ENCODE results near the gene GNPDA2. TPM values are rescaled to one million over a fixed set of nuclear protein-coding genes. Genes with fewer than 3 reads are reported as not detected.

GNPDA2 gene
- polyA plus RNA-seq, 3 donors: 2.4 to 5.7 (median 3.6) TPM

DNA sequence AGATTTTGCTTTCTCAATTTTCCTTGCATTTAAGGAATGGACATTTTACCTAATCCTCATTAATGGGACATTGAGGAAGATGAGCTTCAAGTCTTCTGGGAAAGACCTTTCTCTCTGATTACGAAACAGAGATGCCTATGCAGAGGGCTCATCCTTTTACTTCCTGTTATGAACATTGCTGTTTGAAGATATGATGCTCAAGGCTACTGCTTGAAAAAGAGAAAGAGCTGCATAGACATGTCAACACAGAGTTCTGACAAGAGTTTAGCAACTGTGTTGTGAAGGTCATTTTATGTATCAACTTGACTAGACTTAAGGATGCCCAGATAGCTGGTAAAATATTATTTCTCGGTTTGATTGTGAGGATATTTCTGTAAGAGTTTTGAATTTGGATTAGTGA, 13.8 kb upstream of the GNPDA2 start:
- no peak for DNase-seq
- H3K9ac ChIP-seq (ENCODE audit: insufficient read depth, low read length, poor library complexity, severe bottlenecking): no peak overlapping the region
- H3K27ac ChIP-seq (ENCODE audit: low read depth in 1 of 2, low read length in 2 of 2): no peak overlapping the region
- no peak overlapping the region for H3K4me3 Mint-ChIP-seq
- TF ChIP-seq, protein P1, sequence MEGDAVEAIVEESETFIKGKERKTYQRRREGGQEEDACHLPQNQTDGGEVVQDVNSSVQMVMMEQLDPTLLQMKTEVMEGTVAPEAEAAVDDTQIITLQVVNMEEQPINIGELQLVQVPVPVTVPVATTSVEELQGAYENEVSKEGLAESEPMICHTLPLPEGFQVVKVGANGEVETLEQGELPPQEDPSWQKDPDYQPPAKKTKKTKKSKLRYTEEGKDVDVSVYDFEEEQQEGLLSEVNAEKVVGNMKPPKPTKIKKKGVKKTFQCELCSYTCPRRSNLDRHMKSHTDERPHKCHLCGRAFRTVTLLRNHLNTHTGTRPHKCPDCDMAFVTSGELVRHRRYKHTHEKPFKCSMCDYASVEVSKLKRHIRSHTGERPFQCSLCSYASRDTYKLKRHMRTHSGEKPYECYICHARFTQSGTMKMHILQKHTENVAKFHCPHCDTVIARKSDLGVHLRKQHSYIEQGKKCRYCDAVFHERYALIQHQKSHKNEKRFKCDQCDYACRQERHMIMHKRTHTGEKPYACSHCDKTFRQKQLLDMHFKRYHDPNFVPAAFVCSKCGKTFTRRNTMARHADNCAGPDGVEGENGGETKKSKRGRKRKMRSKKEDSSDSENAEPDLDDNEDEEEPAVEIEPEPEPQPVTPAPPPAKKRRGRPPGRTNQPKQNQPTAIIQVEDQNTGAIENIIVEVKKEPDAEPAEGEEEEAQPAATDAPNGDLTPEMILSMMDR (IDR thresholded peaks at IDR 0.05): no peak
- H3K4me2 ChIP-seq (replicated peaks; ENCODE audit: extremely low read depth, low read length, poor library complexity, severe bottlenecking): no peak overlapping the region
- H3K27me3 Mint-ChIP-seq (ENCODE audit: low read depth in 3 of 3): peaks cover 0 to 6% (median 2%) of the 10 kb centered on the region in 3 donors
- peaks cover 4% of the 10 kb centered on the region for H3K4me1 Mint-ChIP-seq
- H3K4me1 ChIP-seq (ENCODE audit: control insufficient read depth in 1 of 2, insufficient read depth in 2 of 2, low read length in 2 of 2): no peaks in the 10 kb centered on the region
- no peak overlapping the region for H2AFZ ChIP-seq (ENCODE audit: insufficient read depth, low read depth, low read length, poor library complexity, severe bottlenecking)
- no peaks in the 10 kb centered on the region for H3K9me3 ChIP-seq (replicated peaks in 1 of 2; ENCODE audit: control insufficient read depth in 1 of 2, insufficient read depth in 1 of 2, low read length in 2 of 2)
- no peaks in the 10 kb centered on the region for H3K79me2 ChIP-seq (ENCODE audit: insufficient read depth, low read length)
- H3K9me3 Mint-ChIP-seq: peaks cover 0 to 3% (median 2%) of the 10 kb centered on the region in 7 donors
- H3K27me3 ChIP-seq (ENCODE audit: control insufficient read depth in 2 of 2, insufficient read depth in 2 of 2, low read length in 2 of 2): no peaks in the 10 kb centered on the region
- intact Hi-C loops (cut with micrococcal nuclease): no loop called here
- no peak overlapping the region for H3K4me3 ChIP-seq (replicated peaks in 1 of 3; ENCODE audit: low read depth in 2 of 3, low read length in 3 of 3)
- H3K27ac Mint-ChIP-seq: no peak overlapping the region
- WGBS (ENCODE audit: insufficient coverage): 80% methylated on average over 1 of the region's 2 CpGs
- no peaks in the 10 kb centered on the region for H4K20me1 ChIP-seq (ENCODE audit: insufficient read depth, low read length)
- no peaks in the 10 kb centered on the region for H3K36me3 ChIP-seq (replicated peaks in 1 of 2; ENCODE audit: control insufficient read depth in 1 of 2, insufficient read depth in 2 of 2, low read length in 2 of 2)
- H3K36me3 Mint-ChIP-seq: no peaks in the 10 kb centered on the region

DNA sequence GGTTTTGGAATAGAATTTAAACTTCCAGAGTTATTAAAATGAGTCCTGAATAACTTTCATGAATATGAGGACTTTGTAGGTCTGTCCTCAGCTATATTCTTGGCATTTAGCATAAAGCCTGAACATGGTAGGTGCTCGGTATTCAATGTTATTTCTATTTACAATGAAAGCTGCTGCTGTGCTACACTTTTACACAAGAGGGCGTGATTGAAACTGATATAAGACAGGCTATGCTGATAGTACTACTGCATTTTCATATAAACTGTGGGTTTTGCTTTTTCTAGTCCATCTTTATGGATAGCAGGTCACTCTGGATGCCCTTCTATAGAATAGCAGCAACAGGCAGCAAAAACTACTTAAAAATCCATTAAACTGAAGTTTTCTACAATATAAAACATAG, 12.3 kb upstream of the GNPDA2 start:
- Histone ChIP-seq H3K36me3 (replicated peaks in 1 of 2; ENCODE audit: control insufficient read depth in 1 of 2, insufficient read depth in 2 of 2, low read length in 2 of 2) (no peaks in the 10 kb centered on the region), H3K4me2 (replicated peaks; ENCODE audit: extremely low read depth, low read length, poor library complexity, severe bottlenecking) (no peak overlapping the region), H3K9ac (ENCODE audit: insufficient read depth, low read length, poor library complexity, severe bottlenecking) (no peak overlapping the region), H3K27me3 (ENCODE audit: control insufficient read depth in 2 of 2, insufficient read depth in 2 of 2, low read length in 2 of 2) (no peaks in the 10 kb centered on the region), H4K20me1 (ENCODE audit: insufficient read depth, low read length) (no peaks in the 10 kb centered on the region), H3K27ac (ENCODE audit: low read depth in 1 of 2, low read length in 2 of 2) (no peak overlapping the region), H3K9me3 (replicated peaks in 1 of 2; ENCODE audit: control insufficient read depth in 1 of 2, insufficient read depth in 1 of 2, low read length in 2 of 2) (no peaks in the 10 kb centered on the region), H2AFZ (ENCODE audit: insufficient read depth, low read depth, low read length, poor library complexity, severe bottlenecking) (no peak overlapping the region), H3K4me3 (replicated peaks in 1 of 3; ENCODE audit: low read depth in 2 of 3, low read length in 3 of 3) (no peak overlapping the region), H3K4me1 (ENCODE audit: control insufficient read depth in 1 of 2, insufficient read depth in 2 of 2, low read length in 2 of 2) (no peaks in the 10 kb centered on the region), H3K79me2 (ENCODE audit: insufficient read depth, low read length) (no peaks in the 10 kb centered on the region)
- intact Hi-C loops (cut with micrococcal nuclease): no loop called here
- no peak overlapping the region for H3K4me3 Mint-ChIP-seq
- no peaks in the 10 kb centered on the region for H3K36me3 Mint-ChIP-seq
- no CpG with 5 or more reads among the region's 2 CpGs for WGBS (ENCODE audit: insufficient coverage)
- H3K27ac Mint-ChIP-seq: no peak overlapping the region
- peaks cover 0 to 4% (median 2%) of the 10 kb centered on the region in 3 donors for H3K27me3 Mint-ChIP-seq (ENCODE audit: low read depth in 3 of 3)
- H3K9me3 Mint-ChIP-seq: peaks cover 0 to 2% (median 0%) of the 10 kb centered on the region in 7 donors
- H3K4me1 Mint-ChIP-seq: peaks cover 4% of the 10 kb centered on the region
- no peak for DNase-seq
- TF ChIP-seq, protein P1 (IDR thresholded peaks at IDR 0.05): no peak
